ENCODE results near the gene IBTK. TPM values are rescaled to one million over a fixed set of nuclear protein-coding genes. Genes with fewer than 3 reads are reported as not detected.

IBTK gene
- total and polyA plus RNA-seq, 2 of the 4 experiments (the other 2 are of a cell fraction), result 9.7 to 45.0 TPM

- H3K4me2 ChIP-seq (ENCODE audit: low read depth, low read length), result no peak overlapping the region
- H3K56ac ChIP-seq (ENCODE audit: extremely low read depth, insufficient read depth, low read length), result no peak overlapping the region
- H2AK5ac ChIP-seq (ENCODE audit: low read depth, low read length), result 0 out of 2 replicates have a peak overlapping the region, but pooled peaks have one; percentile 54
- POLR2A ChIA-PET (ENCODE audit: unreplicated experiment), result no interaction called here
- TF ChIP-seq MAFK (IDR thresholded peaks at IDR 0.05; ENCODE audit: low read depth, low read length), result no peak
- TF ChIP-seq, protein P1, sequence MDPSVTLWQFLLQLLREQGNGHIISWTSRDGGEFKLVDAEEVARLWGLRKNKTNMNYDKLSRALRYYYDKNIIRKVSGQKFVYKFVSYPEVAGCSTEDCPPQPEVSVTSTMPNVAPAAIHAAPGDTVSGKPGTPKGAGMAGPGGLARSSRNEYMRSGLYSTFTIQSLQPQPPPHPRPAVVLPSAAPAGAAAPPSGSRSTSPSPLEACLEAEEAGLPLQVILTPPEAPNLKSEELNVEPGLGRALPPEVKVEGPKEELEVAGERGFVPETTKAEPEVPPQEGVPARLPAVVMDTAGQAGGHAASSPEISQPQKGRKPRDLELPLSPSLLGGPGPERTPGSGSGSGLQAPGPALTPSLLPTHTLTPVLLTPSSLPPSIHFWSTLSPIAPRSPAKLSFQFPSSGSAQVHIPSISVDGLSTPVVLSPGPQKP (IDR thresholded peaks at IDR 0.05; ENCODE audit: borderline replicate concordance, low read depth, low read length), result no peak
- TF ChIP-seq BHLHE40 (IDR thresholded peaks at IDR 0.05; ENCODE audit: low read depth, low read length), result no peak
- dilution Hi-C loops (cut with HindIII; ENCODE audit: low sequenced_read_pairs, unreplicated experiment), result no loop called here
- no peak overlapping the region; the same call in 1 of the 2 replicates for H3K14ac ChIP-seq (replicated peaks; ENCODE audit: low read depth, low read length)
- no peaks in the 10 kb centered on the region for H3K27me3 ChIP-seq (ENCODE audit: control insufficient read depth, insufficient read depth, low read length)
- in situ Hi-C loops (cut with MboI; ENCODE audit: low sequenced_read_pairs), result no loop called here
- H3K9ac ChIP-seq (ENCODE audit: low read depth, low read length), result no peak overlapping the region
- no peak overlapping the region for H2BK5ac ChIP-seq (ENCODE audit: low read depth, low read length, poor library complexity, severe bottlenecking)
- H3K4ac ChIP-seq (ENCODE audit: low read depth, low read length), result no peak overlapping the region
- no peak overlapping the region for H2BK20ac ChIP-seq (ENCODE audit: low read depth, low read length)
- H2AFZ ChIP-seq (replicated peaks; ENCODE audit: low read length, poor library complexity), result no peak overlapping the region
- H2BK15ac ChIP-seq (ENCODE audit: low read depth, low read length), result no peak overlapping the region
- no peak overlapping the region for H4K5ac ChIP-seq (ENCODE audit: low read depth, low read length)
- H4K91ac ChIP-seq (ENCODE audit: insufficient read depth, low read depth, low read length), result no peak overlapping the region
- no peak overlapping the region for H3K27ac ChIP-seq (ENCODE audit: insufficient read depth, low read length)
- no TSS peak for BruUV-seq (replicated peaks)
- H2BK120ac ChIP-seq (ENCODE audit: low read depth, low read length), result no peak overlapping the region
- peak overlapping the region; percentile 75; the same call in 1 of the 2 replicates for H3K23ac ChIP-seq (ENCODE audit: low read depth, low read length)
- H3K79me1 ChIP-seq (ENCODE audit: low read depth in 1 of 2, low read length in 2 of 2), result peaks cover 3 to 9% of the 10 kb centered on the region in 2 experiments
- no peak overlapping the region for H3K18ac ChIP-seq (ENCODE audit: low read depth, low read length)
- H3K4me3 ChIP-seq (ENCODE audit: insufficient read depth, low read depth, low read length), result no peak overlapping the region
- peak; percentile 13 for ATAC-seq (ENCODE audit: low read depth)
- H4K8ac ChIP-seq (ENCODE audit: low read depth in 2 of 2, low read length in 2 of 2), result 0 out of 4 replicates have a peak overlapping the region, but pooled peaks of 1 of the 2 experiments have one; percentile 29
- peaks cover 12% of the 10 kb centered on the region for H3K36me3 ChIP-seq (ENCODE audit: control insufficient read depth, insufficient read depth, low read length)
- intact Hi-C loops (cut with micrococcal nuclease), result no loop called here
- H3K4me1 ChIP-seq (ENCODE audit: control insufficient read depth, insufficient read depth, low read length), result no peaks in the 10 kb centered on the region
- H2AK9ac ChIP-seq (replicated peaks; ENCODE audit: low read depth, low read length, poor library complexity), result no peak overlapping the region
- CTCF ChIA-PET, result no interaction called here
- no peak for DNase-seq
- H4K20me1 ChIP-seq (ENCODE audit: insufficient read depth, low read length), result no peaks in the 10 kb centered on the region
- no peaks in the 10 kb centered on the region for H3K9me1 ChIP-seq (ENCODE audit: insufficient read depth, low read length)
- no peaks in the 10 kb centered on the region for H3K9me3 ChIP-seq (ENCODE audit: control insufficient read depth, insufficient read depth, low read length)
Observed at GRCh38 chr6:82183642-82184282, 63.8 kb downstream of the IBTK start.

Measured in IMR-90 (cell line).